Body of pancreas (tissue), 4 donors: ENCODE data around the gene CAMK4.

ENCODE experiments used
- CTCF ChIP-seq, 7 experiments: fragments of 450-650 bp in 4 of 7; fragments of 200-600 bp in 3 of 7; sonication (generic) in 3 of 7; IDR thresholded peaks; one replicate each; pipeline ENCODE4 v1.5.1; 2016 to 2019; ENCODE audit warnings: antibody characterized with exemption in 7 of 7
- POLR2A ChIP-seq, 3 donors: fragments of 450-650 bp; IDR thresholded peaks; one replicate each; pipeline ENCODE4 v1.6.1; 2016; ENCODE audit warnings: antibody characterized with exemption in 3 of 3, mild to moderate bottlenecking in 2 of 3

- TF ChIP-seq POLR2A (IDR thresholded peaks at IDR 0.05), result no peak
- no peak for TF ChIP-seq CTCF (IDR thresholded peaks at IDR 0.05)
Measured at GRCh38 chr5:111535879-111536549, 311.8 kb downstream of the CAMK4 start.
